ENCODE results near the gene RRP1.

The RRP1 gene

DNA sequence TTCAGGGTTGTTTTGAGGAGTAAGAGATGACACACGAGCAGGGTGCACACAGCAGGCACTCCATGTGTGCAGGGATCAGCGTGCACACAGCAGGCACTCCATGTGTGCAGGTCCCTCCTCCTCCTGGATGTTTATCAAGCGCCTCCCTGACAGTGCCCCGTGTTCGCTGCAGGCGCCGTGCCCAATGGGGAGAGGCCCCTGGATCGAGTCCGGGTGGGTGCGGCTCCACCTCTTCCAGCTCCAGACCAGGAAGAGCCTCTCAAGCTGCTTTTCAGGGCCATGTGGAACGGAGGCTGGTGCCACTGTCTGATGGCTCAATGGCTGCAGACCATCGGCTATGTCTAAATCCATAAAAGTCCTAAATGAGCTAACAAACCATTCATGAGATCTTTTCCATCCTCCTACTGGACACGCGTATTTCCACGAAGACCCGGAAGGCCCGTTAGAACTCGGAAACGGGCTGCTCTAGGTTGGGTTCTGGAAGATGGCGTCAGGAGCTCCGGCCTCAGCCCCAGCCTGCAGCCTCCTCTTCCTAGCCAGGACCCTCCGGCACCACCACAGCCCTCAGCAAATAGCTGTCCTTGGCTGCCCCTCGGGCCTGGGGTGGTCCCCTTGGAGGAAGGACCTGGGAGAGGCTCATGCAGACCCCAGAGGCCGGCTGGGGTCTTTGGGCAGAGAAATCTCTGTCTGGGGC lies 36.0 kb downstream of the RRP1 start:
- no peak overlapping the region for H3K4me3 ChIP-seq (ENCODE audit: low read depth, low read length)
- TF ChIP-seq, protein P1, sequence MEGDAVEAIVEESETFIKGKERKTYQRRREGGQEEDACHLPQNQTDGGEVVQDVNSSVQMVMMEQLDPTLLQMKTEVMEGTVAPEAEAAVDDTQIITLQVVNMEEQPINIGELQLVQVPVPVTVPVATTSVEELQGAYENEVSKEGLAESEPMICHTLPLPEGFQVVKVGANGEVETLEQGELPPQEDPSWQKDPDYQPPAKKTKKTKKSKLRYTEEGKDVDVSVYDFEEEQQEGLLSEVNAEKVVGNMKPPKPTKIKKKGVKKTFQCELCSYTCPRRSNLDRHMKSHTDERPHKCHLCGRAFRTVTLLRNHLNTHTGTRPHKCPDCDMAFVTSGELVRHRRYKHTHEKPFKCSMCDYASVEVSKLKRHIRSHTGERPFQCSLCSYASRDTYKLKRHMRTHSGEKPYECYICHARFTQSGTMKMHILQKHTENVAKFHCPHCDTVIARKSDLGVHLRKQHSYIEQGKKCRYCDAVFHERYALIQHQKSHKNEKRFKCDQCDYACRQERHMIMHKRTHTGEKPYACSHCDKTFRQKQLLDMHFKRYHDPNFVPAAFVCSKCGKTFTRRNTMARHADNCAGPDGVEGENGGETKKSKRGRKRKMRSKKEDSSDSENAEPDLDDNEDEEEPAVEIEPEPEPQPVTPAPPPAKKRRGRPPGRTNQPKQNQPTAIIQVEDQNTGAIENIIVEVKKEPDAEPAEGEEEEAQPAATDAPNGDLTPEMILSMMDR (IDR thresholded peaks at IDR 0.05; ENCODE audit: insufficient read depth, low read depth, low read length, missing control alignments): no peak
- no peak for DNase-seq (ENCODE audit: low read depth)

DNA sequence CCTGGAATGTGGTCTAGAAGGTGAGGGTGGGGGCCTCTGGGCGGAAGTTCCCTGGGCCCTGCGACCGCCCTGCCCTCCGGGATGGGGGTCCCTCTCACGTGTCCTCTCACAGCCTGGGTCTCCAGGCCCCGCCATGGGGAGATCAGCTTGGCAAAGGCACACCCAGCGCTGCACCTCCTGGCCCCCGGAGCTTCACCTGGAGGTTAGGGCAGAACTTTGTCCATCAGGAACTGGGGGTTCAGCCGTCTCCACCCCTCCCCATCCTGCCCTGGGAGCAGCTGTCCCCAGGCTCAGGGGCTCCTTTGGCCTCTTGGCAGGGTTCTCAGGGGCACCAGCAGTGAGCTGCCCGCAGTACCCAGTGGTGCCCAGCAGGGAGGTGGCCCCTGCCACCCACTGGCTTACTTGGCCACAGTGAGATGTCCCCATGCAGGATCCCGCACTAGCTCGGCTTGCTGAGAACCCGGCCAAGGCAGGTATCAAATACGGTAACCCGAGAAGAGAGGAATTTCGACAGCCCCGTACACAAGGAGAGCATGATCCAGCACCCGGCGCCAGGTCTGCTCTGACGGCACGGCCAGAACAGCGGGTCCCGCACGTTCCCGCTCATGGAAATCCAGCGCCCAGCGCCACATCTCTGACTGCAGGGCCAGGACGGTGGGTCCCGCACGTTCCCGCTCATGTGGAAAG lies 36.7 kb downstream of the RRP1 start:
- TF ChIP-seq, protein P1 (IDR thresholded peaks at IDR 0.05; ENCODE audit: insufficient read depth, low read depth, low read length, missing control alignments): peak; percentile 22

DNA sequence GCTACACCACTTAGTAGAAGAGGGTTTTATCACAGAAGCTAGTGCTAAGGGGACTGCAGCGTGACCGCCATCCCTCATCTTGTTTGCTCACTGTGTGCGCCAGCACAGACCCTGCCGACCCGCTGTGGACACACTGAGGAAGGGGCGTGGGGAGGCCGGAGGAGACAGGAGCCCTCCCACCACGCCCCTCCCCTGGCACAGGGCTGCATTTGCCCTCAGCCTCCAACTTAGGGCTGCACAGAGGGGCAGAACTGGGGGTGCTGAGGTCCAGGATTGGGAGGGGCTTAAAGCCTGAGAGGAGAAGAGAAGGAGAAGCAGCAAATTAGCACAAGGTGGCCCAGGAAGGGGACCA lies 37.2 kb downstream of the RRP1 start:
- TF ChIP-seq, protein P1 (IDR thresholded peaks at IDR 0.05; ENCODE audit: insufficient read depth, low read depth, low read length, missing control alignments): no peak
- no peak overlapping the region for H3K4me3 ChIP-seq (ENCODE audit: low read depth, low read length)
- no peak for DNase-seq (ENCODE audit: low read depth)

More for the DNA sequence above, 36.7 kb downstream of the RRP1 start:
- no peak overlapping the region for H3K4me3 ChIP-seq (ENCODE audit: low read depth, low read length)
- no peak for DNase-seq (ENCODE audit: low read depth)

DNA sequence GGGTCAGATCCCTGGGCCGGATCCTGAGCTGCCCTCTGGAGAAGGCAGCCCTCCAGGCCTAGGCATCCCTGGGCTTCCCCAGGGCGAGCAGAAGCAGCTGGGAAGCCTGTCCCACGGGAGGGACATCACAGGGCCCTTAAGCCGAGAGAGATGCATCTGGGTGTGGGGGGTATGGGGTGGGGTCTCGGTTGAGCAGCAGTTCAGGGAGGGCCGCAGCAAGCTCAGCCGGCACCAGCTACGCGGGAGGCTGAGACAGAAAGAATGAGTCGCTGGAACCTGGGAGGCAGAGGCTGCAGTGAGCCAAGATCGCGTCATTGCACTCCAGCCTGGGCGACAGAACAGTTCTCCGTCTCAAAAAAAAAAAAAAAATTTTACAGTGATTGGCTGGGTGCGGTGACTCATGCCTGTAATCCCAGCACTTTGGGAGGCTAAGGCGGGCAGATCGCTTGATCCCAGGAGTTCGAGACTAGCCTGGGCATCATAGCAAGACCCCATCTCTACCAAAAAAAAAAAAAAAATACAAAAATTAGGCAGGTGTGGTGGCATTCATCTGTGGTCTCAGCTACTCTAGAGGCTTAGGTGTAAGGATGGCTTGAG lies 37.7 kb downstream of the RRP1 start:
- TF ChIP-seq, protein P1 (IDR thresholded peaks at IDR 0.05; ENCODE audit: insufficient read depth, low read depth, low read length, missing control alignments): no peak
- no peak overlapping the region for H3K4me3 ChIP-seq (ENCODE audit: low read depth, low read length)
- no peak for DNase-seq (ENCODE audit: low read depth)

DNA sequence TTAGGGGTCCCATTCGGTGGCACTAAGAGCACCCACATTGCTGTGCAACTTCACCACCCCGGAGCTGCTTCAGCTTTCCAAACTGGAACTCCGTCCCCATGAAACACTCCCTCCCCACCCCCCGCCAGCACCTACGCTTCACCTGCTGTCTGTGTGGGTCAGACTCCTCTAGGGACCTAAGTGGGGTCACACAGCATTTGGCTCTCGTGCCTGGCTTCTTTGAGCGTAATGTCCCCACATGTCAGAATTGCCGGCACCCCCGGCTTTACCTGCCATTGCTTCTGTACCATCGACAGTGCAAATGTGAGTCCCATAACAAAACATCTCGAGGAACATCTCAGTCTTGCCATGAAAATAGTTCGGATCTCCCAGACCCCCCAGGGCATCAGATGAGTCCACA lies 39.8 kb downstream of the RRP1 start:
- no peak for DNase-seq (ENCODE audit: low read depth)
- H3K4me3 ChIP-seq (ENCODE audit: low read depth, low read length): no peak overlapping the region
- TF ChIP-seq, protein P1 (IDR thresholded peaks at IDR 0.05; ENCODE audit: insufficient read depth, low read depth, low read length, missing control alignments): no peak

DNA sequence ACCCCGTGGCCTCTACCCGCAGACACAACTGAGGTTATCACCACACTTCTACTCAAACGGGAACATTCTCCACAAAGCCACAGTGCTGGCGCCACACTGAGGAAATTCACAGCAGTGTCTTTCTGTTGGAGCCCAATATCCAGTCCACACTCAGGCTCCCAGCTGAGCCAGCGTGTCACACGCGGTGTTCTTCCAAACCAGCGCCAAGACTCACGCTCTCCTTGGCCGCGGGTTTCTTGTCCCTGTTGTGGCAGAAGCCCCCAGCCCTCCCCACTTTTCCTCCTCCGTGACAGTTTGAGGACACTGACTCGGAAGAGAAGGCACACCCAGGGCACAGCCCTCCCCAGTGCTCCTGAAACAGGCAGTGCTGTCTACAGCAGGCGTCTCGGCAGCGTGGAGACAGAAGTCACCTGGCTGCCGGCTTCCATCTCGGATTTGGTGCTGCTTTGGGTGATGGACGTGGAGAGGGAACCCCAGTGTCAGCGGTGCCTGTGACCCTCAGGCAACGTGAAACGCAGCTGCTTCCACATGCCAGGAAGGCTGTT lies 40.3 kb downstream of the RRP1 start:
- TF ChIP-seq, protein P1 (IDR thresholded peaks at IDR 0.05; ENCODE audit: insufficient read depth, low read depth, low read length, missing control alignments): no peak
- H3K4me3 ChIP-seq (ENCODE audit: low read depth, low read length): no peak overlapping the region
- DNase-seq (ENCODE audit: low read depth): no peak

Data from GM12865 (cell line).